KMS-11 (cell line): ENCODE data around the gene SIRT2.

Experiments
- H2AFZ ChIP-seq: fragments of 200-600 bp; sonication (generic); 2 replicates; pipeline ENCODE4 v1.6.1; 2016; ENCODE audit warnings: antibody characterized with exemption, mixed run types, low read depth
- H3K27ac ChIP-seq: fragments of 200-600 bp; sonication (generic); 2 replicates; pipeline ENCODE4 v1.6.1; 2016; ENCODE audit warnings: mild to moderate bottlenecking, mixed run types
- H3K27me3 ChIP-seq: fragments of 200-600 bp; sonication (generic); 2 replicates; pipeline ENCODE4 v1.6.1; 2017; ENCODE audit warnings: mild to moderate bottlenecking, low read depth, mixed run types, moderate library complexity; ENCODE audit not compliant: insufficient read depth
- H3K36me3 ChIP-seq: fragments of 200-600 bp; sonication (generic); 2 replicates; pipeline ENCODE4 v1.6.1; 2017; ENCODE audit warnings: mild to moderate bottlenecking, mixed run types; ENCODE audit not compliant: insufficient read depth
- H3K4me1 ChIP-seq: fragments of 200-600 bp; sonication (generic); 2 replicates; pipeline ENCODE4 v1.6.1; 2016; ENCODE audit warnings: mild to moderate bottlenecking, low read depth, mixed run types; ENCODE audit not compliant: poor library complexity, severe bottlenecking
- H3K4me2 ChIP-seq: fragments of 200-600 bp; sonication (generic); 2 replicates; pipeline ENCODE4 v1.7.0; 2016; ENCODE audit warnings: mild to moderate bottlenecking, mixed run types
- H3K4me3 ChIP-seq: fragments of 200-600 bp; sonication (generic); IDR thresholded peaks from 2 replicates; pipeline ENCODE4 v1.6.1; 2017; ENCODE audit warnings: low read depth, low read length, mixed read lengths; ENCODE audit not compliant: insufficient read depth
- H3K79me2 ChIP-seq: fragments of 200-600 bp; sonication (generic); 2 replicates; pipeline ENCODE4 v1.6.1; 2016; ENCODE audit warnings: low read depth, mixed run types; ENCODE audit not compliant: insufficient read depth
- H3K9ac ChIP-seq: fragments of 200-600 bp; sonication (generic); 2 replicates; pipeline ENCODE4 v1.6.1; 2016; ENCODE audit warnings: mild to moderate bottlenecking, mixed run types
- H4K20me1 ChIP-seq: fragments of 200-600 bp; sonication (generic); 2 replicates; pipeline ENCODE4 v1.6.1; 2016; ENCODE audit warnings: mild to moderate bottlenecking, mixed run types; ENCODE audit not compliant: insufficient read depth
- TF ChIP-seq, protein P1 (sequence below): fragments of 200-600 bp; sonication (generic); conservative IDR thresholded peaks from 2 replicates; pipeline ENCODE4 v1.6.1; 2017; ENCODE audit warnings: low read depth, mild to moderate bottlenecking, antibody characterized with exemption, low read length, moderate library complexity, mixed read lengths

SIRT2 gene

GRCh38 chr19:38880076-38880881 is 19.1 kb downstream of the SIRT2 start:
- no peaks in the 10 kb centered on the region for H3K36me3 ChIP-seq
- H3K27ac ChIP-seq: no peak overlapping the region
- TF ChIP-seq, protein P1, sequence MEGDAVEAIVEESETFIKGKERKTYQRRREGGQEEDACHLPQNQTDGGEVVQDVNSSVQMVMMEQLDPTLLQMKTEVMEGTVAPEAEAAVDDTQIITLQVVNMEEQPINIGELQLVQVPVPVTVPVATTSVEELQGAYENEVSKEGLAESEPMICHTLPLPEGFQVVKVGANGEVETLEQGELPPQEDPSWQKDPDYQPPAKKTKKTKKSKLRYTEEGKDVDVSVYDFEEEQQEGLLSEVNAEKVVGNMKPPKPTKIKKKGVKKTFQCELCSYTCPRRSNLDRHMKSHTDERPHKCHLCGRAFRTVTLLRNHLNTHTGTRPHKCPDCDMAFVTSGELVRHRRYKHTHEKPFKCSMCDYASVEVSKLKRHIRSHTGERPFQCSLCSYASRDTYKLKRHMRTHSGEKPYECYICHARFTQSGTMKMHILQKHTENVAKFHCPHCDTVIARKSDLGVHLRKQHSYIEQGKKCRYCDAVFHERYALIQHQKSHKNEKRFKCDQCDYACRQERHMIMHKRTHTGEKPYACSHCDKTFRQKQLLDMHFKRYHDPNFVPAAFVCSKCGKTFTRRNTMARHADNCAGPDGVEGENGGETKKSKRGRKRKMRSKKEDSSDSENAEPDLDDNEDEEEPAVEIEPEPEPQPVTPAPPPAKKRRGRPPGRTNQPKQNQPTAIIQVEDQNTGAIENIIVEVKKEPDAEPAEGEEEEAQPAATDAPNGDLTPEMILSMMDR: no peak
- H3K9ac ChIP-seq: no peak overlapping the region
- H3K4me1 ChIP-seq: peaks cover 18% of the 10 kb centered on the region
- H3K4me3 ChIP-seq: no peak overlapping the region
- no peak overlapping the region for H3K4me2 ChIP-seq
- H3K27me3 ChIP-seq: no peaks in the 10 kb centered on the region
- no peaks in the 10 kb centered on the region for H4K20me1 ChIP-seq
- no peaks in the 10 kb centered on the region for H3K79me2 ChIP-seq
- no peak overlapping the region for H2AFZ ChIP-seq

DNA sequence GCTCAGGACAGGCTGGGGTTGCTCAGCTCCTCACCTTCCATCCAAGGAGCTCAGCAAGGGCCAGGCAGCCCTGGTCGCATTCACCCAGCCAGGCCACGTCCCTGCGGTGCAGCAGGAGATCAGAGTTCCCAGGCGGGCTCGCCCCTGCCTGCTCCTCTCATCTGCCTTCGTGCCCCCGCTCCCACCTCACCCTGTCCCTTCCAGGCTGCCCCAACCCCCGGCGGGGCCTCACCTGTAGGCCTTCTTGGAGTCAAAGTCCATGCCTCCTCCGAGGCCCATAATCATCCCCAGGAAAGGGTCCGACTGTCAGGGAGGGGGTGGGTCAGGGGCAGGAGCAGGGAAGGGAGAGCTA is 20.0 kb downstream of the SIRT2 start:
- peaks cover 18% of the 10 kb centered on the region for H3K4me1 ChIP-seq

GRCh38 chr19:38878575-38879399 is 20.6 kb downstream of the SIRT2 start:
- Histone ChIP-seq H3K79me2 (no peaks in the 10 kb centered on the region), H3K4me3 (no peak overlapping the region), H3K27me3 (no peaks in the 10 kb centered on the region), H3K4me2 (peak overlapping the region; percentile 67), H3K36me3 (no peaks in the 10 kb centered on the region), H3K27ac (peak overlapping the region; percentile 55), H2AFZ (peak overlapping the region; percentile 72; the same call in 1 of the 2 replicates), H4K20me1 (no peaks in the 10 kb centered on the region), H3K4me1 (peaks cover 18% of the 10 kb centered on the region), H3K9ac (peak overlapping the region; percentile 51)
- TF ChIP-seq, protein P1: no peak

More for the DNA sequence above, 20.0 kb downstream of the SIRT2 start:
- H3K27me3 ChIP-seq: no peaks in the 10 kb centered on the region
- H3K36me3 ChIP-seq: no peaks in the 10 kb centered on the region
- peak overlapping the region; percentile 67; the same call in 1 of the 2 replicates for H3K4me2 ChIP-seq
- TF ChIP-seq, protein P1: no peak
- no peak overlapping the region for H3K27ac ChIP-seq
- H2AFZ ChIP-seq: no peak overlapping the region
- no peak overlapping the region for H3K9ac ChIP-seq
- no peaks in the 10 kb centered on the region for H3K79me2 ChIP-seq
- no peaks in the 10 kb centered on the region for H4K20me1 ChIP-seq
- H3K4me3 ChIP-seq: no peak overlapping the region

DNA sequence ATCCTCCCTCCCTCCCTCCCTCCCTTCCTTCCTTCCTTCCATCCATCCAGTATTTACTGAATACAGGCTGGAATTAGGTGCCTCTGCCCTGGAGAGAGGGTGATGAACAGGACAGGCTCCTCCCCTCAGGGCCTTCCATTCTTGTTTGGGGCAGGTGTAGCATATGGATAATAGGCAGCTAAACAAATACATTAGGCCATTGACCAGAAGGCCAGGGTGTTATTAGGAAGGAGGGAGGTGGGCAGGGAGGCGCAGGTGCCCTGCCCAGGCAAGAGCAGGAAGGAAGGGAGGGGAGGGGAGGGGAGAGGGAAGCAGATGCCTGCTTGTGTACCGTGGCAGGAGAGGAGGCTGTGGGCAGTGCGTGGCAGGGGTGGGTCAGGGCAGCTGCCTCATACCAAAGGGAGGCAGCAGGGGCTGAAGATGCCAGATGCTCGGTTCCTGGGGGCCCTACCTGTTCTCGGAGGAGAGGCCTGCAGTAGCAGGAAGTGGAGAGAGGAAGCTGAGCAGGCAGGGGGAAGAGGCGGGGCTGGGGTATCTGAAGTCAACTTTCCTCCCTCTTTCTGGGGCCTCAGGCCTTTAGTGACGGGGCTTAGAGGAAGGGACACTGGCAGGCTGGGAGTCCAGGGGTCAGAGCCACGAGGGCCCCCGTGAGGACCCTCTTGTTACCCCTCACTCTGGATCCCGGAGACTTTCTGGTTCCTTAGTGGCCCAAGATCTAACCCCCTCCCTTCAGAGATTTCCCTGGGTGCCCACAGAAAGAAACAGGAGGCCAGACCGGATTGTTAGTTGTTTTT is 21.4 kb downstream of the SIRT2 start, which contains the start of gene RINL:
RINL (minus strand) TSS at position 495 of the 794 bp plus-strand sequence. CDS start 1,533 bp downstream, outside the sequence.
- Histone ChIP-seq H2AFZ (peak within 1 kb of the TSS; percentile 72), H3K4me3 (no peak within 1 kb of the TSS), H3K27me3 (no peaks in the 10 kb centered on the region)

More for the DNA sequence above, 21.4 kb downstream of the SIRT2 start, which contains the start of gene RINL:
- Histone ChIP-seq H3K36me3 (no peaks in the 10 kb centered on the region), H4K20me1 (no peaks in the 10 kb centered on the region), H3K27ac (peak within 1 kb of the TSS; percentile 55), H3K9ac (peak within 1 kb of the TSS; percentile 51), H3K79me2 (no peaks in the 10 kb centered on the region), H3K4me1 (peaks cover 18% of the 10 kb centered on the region), H3K4me2 (peak within 1 kb of the TSS; percentile 67)
- TF ChIP-seq, protein P1: no peak
